Liver (tissue), 3 donors: ENCODE measurements around the gene PTPRD.

Experiments used
- ATF3 ChIP-seq: IDR thresholded peaks from 2 replicates; pipeline ENCODE4 v1.6.1; 2016; ENCODE audit warnings: antibody characterized with exemption
- CTCF ChIP-seq: fragments of 150-350 bp; IDR thresholded peaks from 2 replicates; pipeline ENCODE4 v1.5.1; 2017; ENCODE audit warnings: improper control_type of control experiment, low read depth, low read length; ENCODE audit not compliant: missing input control
- GABPA ChIP-seq, 2 donors: IDR thresholded peaks in 1 of 2; conservative IDR thresholded peaks in 1 of 2; 2 replicates each; pipeline ENCODE4 v1.6.1; 2016; ENCODE audit warnings: antibody characterized with exemption in 2 of 2, mild to moderate bottlenecking in 1 of 2, moderate library complexity in 1 of 2
- MAX ChIP-seq: IDR thresholded peaks from 2 replicates; pipeline ENCODE4 v1.6.1; 2016; ENCODE audit warnings: antibody characterized with exemption
- NR2F2 ChIP-seq: IDR thresholded peaks from 2 replicates; pipeline ENCODE4 v1.6.1; 2016; ENCODE audit warnings: antibody characterized with exemption
- RAD21 ChIP-seq, 2 donors: IDR thresholded peaks; 2 replicates each; pipeline ENCODE4 v1.6.1; 2016; ENCODE audit warnings: antibody characterized with exemption in 2 of 2, mild to moderate bottlenecking in 2 of 2
- REST ChIP-seq: IDR thresholded peaks from 2 replicates; pipeline ENCODE4 v1.6.1; 2016; ENCODE audit warnings: antibody characterized with exemption, mild to moderate bottlenecking
- SP1 ChIP-seq: IDR thresholded peaks from 2 replicates; pipeline ENCODE4 v1.6.1; 2018; ENCODE audit warnings: antibody characterized with exemption, mild to moderate bottlenecking
- TAF1 ChIP-seq: conservative IDR thresholded peaks from 2 replicates; pipeline ENCODE4 v1.6.1; 2016; ENCODE audit warnings: antibody characterized with exemption, mild to moderate bottlenecking
- YY1 ChIP-seq: IDR thresholded peaks from 2 replicates; pipeline ENCODE4 v1.6.1; 2016; ENCODE audit warnings: antibody characterized with exemption, mild to moderate bottlenecking
- TF ChIP-seq, protein P1 (sequence below): IDR thresholded peaks from 2 replicates; pipeline ENCODE4 v1.6.1; 2016; ENCODE audit warnings: antibody characterized with exemption
- donor health status: healthy.
- donor health status: healthy.

GRCh38 chr9:9174358-9174757 is 1438.4 kb downstream of the PTPRD start:
- TF ChIP-seq CTCF, result no peak
- no peak for TF ChIP-seq MAX
- TF ChIP-seq, protein P1, sequence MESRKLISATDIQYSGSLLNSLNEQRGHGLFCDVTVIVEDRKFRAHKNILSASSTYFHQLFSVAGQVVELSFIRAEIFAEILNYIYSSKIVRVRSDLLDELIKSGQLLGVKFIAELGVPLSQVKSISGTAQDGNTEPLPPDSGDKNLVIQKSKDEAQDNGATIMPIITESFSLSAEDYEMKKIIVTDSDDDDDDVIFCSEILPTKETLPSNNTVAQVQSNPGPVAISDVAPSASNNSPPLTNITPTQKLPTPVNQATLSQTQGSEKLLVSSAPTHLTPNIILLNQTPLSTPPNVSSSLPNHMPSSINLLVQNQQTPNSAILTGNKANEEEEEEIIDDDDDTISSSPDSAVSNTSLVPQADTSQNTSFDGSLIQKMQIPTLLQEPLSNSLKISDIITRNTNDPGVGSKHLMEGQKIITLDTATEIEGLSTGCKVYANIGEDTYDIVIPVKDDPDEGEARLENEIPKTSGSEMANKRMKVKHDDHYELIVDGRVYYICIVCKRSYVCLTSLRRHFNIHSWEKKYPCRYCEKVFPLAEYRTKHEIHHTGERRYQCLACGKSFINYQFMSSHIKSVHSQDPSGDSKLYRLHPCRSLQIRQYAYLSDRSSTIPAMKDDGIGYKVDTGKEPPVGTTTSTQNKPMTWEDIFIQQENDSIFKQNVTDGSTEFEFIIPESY, result no peak
- no peak for TF ChIP-seq REST
- TF ChIP-seq RAD21 (IDR thresholded peaks at IDR 0.05), result no peak
- no peak for TF ChIP-seq TAF1
- no peak for TF ChIP-seq NR2F2
- no peak for TF ChIP-seq GABPA (IDR thresholded peaks at IDR 0.05 in 1 of 2, conservative IDR thresholded peaks at IDR 0.05 in 1 of 2)
- TF ChIP-seq YY1, result no peak
- no peak for TF ChIP-seq ATF3
- no peak for TF ChIP-seq SP1
